ENCODE results near the gene PAQR9. TPM values are rescaled to one million over a fixed set of nuclear protein-coding genes. Genes with fewer than 3 reads are reported as not detected.

PAQR9 gene
- total RNA-seq, 1 donor from 2014 or later: 0.23 TPM

DNA sequence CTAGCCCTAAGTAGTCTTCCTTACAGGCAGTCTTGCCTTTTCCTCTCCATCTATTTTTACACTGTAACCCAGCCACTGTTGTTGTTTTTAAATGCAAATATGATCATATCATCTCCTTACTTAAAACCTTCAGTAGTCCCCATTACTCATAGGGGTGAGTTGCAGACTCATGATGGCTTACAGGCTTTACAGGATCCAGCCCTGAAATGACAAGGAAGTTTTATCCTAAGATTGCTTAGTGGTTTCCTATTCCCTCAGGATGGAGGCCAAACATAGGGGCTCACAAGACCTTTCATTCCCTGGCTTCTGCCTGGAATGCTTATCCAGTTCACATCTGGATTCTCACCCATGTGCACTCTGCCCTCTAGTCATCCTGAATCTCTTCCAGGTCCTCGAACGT, 46.9 kb downstream of the PAQR9 start:
- Histone ChIP-seq H2AFZ (ENCODE audit: low read depth, low read length) (no peak overlapping the region), H3K36me3 (ENCODE audit: insufficient read depth, low read length) (no peaks in the 10 kb centered on the region), H3K4me2 (ENCODE audit: low read length) (no peak overlapping the region), H4K20me1 (ENCODE audit: insufficient read depth, low read length) (no peaks in the 10 kb centered on the region), H3K27ac (ENCODE audit: low read depth, low read length) (no peak overlapping the region), H3K9ac (ENCODE audit: low read length) (no peak overlapping the region), H3K4me3 (ENCODE audit: insufficient read depth, low read depth, low read length) (no peak overlapping the region), H3K4me1 (ENCODE audit: insufficient read depth, low read length) (no peaks in the 10 kb centered on the region), H3K27me3 (ENCODE audit: insufficient read depth, low read length) (no peaks in the 10 kb centered on the region), H3K9me3 (ENCODE audit: insufficient read depth, low read depth, low read length) (no peaks in the 10 kb centered on the region), H3K79me2 (ENCODE audit: insufficient read depth, low read length) (no peaks in the 10 kb centered on the region)
- no peak for TF ChIP-seq EZH2 (IDR thresholded peaks at IDR 0.05; ENCODE audit: insufficient read depth, low read length)
- TF ChIP-seq, protein P1, sequence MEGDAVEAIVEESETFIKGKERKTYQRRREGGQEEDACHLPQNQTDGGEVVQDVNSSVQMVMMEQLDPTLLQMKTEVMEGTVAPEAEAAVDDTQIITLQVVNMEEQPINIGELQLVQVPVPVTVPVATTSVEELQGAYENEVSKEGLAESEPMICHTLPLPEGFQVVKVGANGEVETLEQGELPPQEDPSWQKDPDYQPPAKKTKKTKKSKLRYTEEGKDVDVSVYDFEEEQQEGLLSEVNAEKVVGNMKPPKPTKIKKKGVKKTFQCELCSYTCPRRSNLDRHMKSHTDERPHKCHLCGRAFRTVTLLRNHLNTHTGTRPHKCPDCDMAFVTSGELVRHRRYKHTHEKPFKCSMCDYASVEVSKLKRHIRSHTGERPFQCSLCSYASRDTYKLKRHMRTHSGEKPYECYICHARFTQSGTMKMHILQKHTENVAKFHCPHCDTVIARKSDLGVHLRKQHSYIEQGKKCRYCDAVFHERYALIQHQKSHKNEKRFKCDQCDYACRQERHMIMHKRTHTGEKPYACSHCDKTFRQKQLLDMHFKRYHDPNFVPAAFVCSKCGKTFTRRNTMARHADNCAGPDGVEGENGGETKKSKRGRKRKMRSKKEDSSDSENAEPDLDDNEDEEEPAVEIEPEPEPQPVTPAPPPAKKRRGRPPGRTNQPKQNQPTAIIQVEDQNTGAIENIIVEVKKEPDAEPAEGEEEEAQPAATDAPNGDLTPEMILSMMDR (IDR thresholded peaks at IDR 0.05; ENCODE audit: insufficient read depth, low read depth, low read length): no peak
- Mint-ChIP-seq H3K4me1 (ENCODE audit: low read depth, unreplicated experiment) (no peaks in the 10 kb centered on the region), H3K4me3 (ENCODE audit: unreplicated experiment) (no peak overlapping the region), H3K27ac (ENCODE audit: unreplicated experiment) (no peak overlapping the region), H3K9me3 (ENCODE audit: unreplicated experiment) (peaks cover 4% of the 10 kb centered on the region), H3K36me3 (ENCODE audit: low read depth, unreplicated experiment) (no peaks in the 10 kb centered on the region), H3K27me3 (ENCODE audit: low read depth, unreplicated experiment) (no peaks in the 10 kb centered on the region)
- no peak for DNase-seq (ENCODE audit: low read depth)
- FAIRE-seq: peak; percentile 9

DNA sequence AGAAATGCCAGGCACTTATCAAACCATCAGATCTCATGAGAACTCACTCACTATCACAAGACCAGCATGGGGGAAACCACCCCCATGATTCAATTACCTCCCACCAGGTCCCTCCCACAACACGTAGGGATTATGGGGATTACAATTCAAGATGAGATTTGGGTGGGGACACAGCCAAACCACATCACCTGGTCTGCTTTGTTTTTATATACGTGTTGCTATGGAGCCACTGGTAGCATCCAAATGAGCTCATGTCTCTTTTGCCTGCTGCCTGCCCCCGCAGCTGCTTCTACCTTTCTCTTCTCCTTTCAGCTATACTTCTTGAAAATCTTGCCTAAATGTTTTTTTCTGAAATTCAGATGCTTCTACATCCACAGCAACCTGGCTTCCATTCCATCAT, 47.8 kb downstream of the PAQR9 start:
- peaks cover 2% of the 10 kb centered on the region for H3K27me3 Mint-ChIP-seq (ENCODE audit: low read depth, unreplicated experiment)
- Histone ChIP-seq H3K4me3 (ENCODE audit: insufficient read depth, low read depth, low read length) (no peak overlapping the region), H3K9ac (ENCODE audit: low read length) (no peak overlapping the region), H2AFZ (ENCODE audit: low read depth, low read length) (no peak overlapping the region), H3K36me3 (ENCODE audit: insufficient read depth, low read length) (no peaks in the 10 kb centered on the region), H3K4me2 (ENCODE audit: low read length) (no peak overlapping the region), H3K27me3 (ENCODE audit: insufficient read depth, low read length) (no peaks in the 10 kb centered on the region), H3K9me3 (ENCODE audit: insufficient read depth, low read depth, low read length) (no peaks in the 10 kb centered on the region), H4K20me1 (ENCODE audit: insufficient read depth, low read length) (no peaks in the 10 kb centered on the region), H3K27ac (ENCODE audit: low read depth, low read length) (no peak overlapping the region), H3K4me1 (ENCODE audit: insufficient read depth, low read length) (no peaks in the 10 kb centered on the region), H3K79me2 (ENCODE audit: insufficient read depth, low read length) (no peaks in the 10 kb centered on the region)
- no peak overlapping the region for H3K4me3 Mint-ChIP-seq (ENCODE audit: unreplicated experiment)
- FAIRE-seq (no peak), DNase-seq (ENCODE audit: low read depth) (no peak)
- H3K4me1 Mint-ChIP-seq (ENCODE audit: low read depth, unreplicated experiment): peaks cover 5% of the 10 kb centered on the region
- TF ChIP-seq EZH2 (IDR thresholded peaks at IDR 0.05; ENCODE audit: insufficient read depth, low read length): no peak
- TF ChIP-seq, protein P1 (IDR thresholded peaks at IDR 0.05; ENCODE audit: insufficient read depth, low read depth, low read length): no peak
- H3K9me3 Mint-ChIP-seq (ENCODE audit: unreplicated experiment): peaks cover 5% of the 10 kb centered on the region
- no peak overlapping the region for H3K27ac Mint-ChIP-seq (ENCODE audit: unreplicated experiment)
- H3K36me3 Mint-ChIP-seq (ENCODE audit: low read depth, unreplicated experiment): no peaks in the 10 kb centered on the region

DNA sequence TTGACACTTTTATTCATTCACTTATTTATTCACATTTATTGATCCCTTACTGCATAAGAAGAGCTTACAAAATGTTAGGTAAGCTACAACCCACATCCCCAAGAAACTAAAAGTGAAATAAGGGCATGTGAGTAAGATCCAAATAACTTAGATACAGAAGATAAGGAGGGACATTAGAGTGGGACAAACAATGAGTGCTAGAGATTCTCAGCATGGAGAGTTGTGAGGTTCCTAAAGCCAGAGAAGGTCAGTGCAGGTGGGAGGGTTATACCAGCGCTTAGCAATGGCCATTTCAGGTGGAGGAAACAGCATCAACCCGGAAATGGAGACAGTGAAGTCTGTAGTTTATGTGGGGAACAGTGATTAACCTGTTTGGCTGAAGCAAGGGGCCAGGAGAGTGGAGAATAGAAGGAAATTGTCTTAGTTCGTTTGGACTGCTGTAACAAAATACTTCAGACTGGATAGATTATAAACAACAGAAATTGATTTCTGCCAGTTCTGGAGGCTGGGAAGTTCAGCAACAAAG, 49.1 kb downstream of the PAQR9 start:
- H3K4me1 ChIP-seq (ENCODE audit: insufficient read depth, low read length): peaks cover 7% of the 10 kb centered on the region
- Mint-ChIP-seq H3K9me3 (ENCODE audit: unreplicated experiment) (peaks cover 7% of the 10 kb centered on the region), H3K36me3 (ENCODE audit: low read depth, unreplicated experiment) (no peaks in the 10 kb centered on the region), H3K27ac (ENCODE audit: unreplicated experiment) (no peak overlapping the region), H3K4me1 (ENCODE audit: low read depth, unreplicated experiment) (peaks cover 12% of the 10 kb centered on the region), H3K4me3 (ENCODE audit: unreplicated experiment) (no peak overlapping the region), H3K27me3 (ENCODE audit: low read depth, unreplicated experiment) (peaks cover 2% of the 10 kb centered on the region)
- no peaks in the 10 kb centered on the region for H3K36me3 ChIP-seq (ENCODE audit: insufficient read depth, low read length)
- H3K79me2 ChIP-seq (ENCODE audit: insufficient read depth, low read length): no peaks in the 10 kb centered on the region
- no peak for FAIRE-seq
- no peaks in the 10 kb centered on the region for H4K20me1 ChIP-seq (ENCODE audit: insufficient read depth, low read length)
- no peaks in the 10 kb centered on the region for H3K9me3 ChIP-seq (ENCODE audit: insufficient read depth, low read depth, low read length)
- no peak overlapping the region for H3K4me2 ChIP-seq (ENCODE audit: low read length)
- no peak overlapping the region for H2AFZ ChIP-seq (ENCODE audit: low read depth, low read length)
- H3K4me3 ChIP-seq (ENCODE audit: insufficient read depth, low read depth, low read length): no peak overlapping the region
- TF ChIP-seq, protein P1 (IDR thresholded peaks at IDR 0.05; ENCODE audit: insufficient read depth, low read depth, low read length): no peak
- no peak for TF ChIP-seq EZH2 (IDR thresholded peaks at IDR 0.05; ENCODE audit: insufficient read depth, low read length)
- H3K9ac ChIP-seq (ENCODE audit: low read length): no peak overlapping the region
- no peak overlapping the region for H3K27ac ChIP-seq (ENCODE audit: low read depth, low read length)
- no peaks in the 10 kb centered on the region for H3K27me3 ChIP-seq (ENCODE audit: insufficient read depth, low read length)
- DNase-seq (ENCODE audit: low read depth): no peak
